HCT116 (cell line): Measurements from ENCODE around the gene PLAGL1. TPM values are rescaled to one million over a fixed set of nuclear protein-coding genes. Genes with fewer than 3 reads are reported as not detected.

ENCODE experiments used
- ATAC-seq: fragments of 200-7000 bp; cut with Tn5 transposase; 2 replicates; pipeline ENCODE4 v1.9.1; 2020; ENCODE audit warnings: mild to moderate bottlenecking, moderate library complexity
- BruUV-seq: library from RNA; stranded (reverse); fragments of 400-500 nt; replicated peaks from 2 replicates; lab custom pipeline; 2021; lab: Mats Ljungman, UMichigan
- CTCF ChIA-PET: fragments of 300-600 bp; sonication (Branson Sonifier 250); formaldehyde crosslinking; loops from one replicate; lab custom pipeline; 2021; ENCODE audit warnings: antibody characterized with exemption; lab: Charles Lee
- POLR2A ChIA-PET: fragments of 300-600, 350-600 bp; sonication (Branson Sonifier 250); formaldehyde crosslinking; loops from one replicate; lab custom pipeline; 2021; ENCODE audit warnings: antibody characterized with exemption; lab: Charles Lee
- RAD21 ChIA-PET, 2 experiments: fragments of 300-600 bp; sonication (Branson Sonifier 250); formaldehyde crosslinking; loops; one replicate each; lab custom pipeline; 2023; ENCODE audit warnings: low total read pairs in 2 of 2; ENCODE audit not compliant: uncharacterized antibody in 2 of 2, unreplicated experiment in 2 of 2, low non-redundant PET in 1 of 2; lab: Charles Lee
- DNase-seq: peaks from one replicate; pipeline ENCODE4 v3.0.0-alpha.2; 2010; ENCODE audit warnings: low read depth, low spot score
- H2AFZ ChIP-seq: fragments of 200-600 bp; shearing (Covaris generic), sonication (generic); 2 replicates; pipeline ENCODE4 v1.6.1; 2017; ENCODE audit warnings: low read depth, mixed run types, mixed read lengths, antibody characterized with exemption, low read length; ENCODE audit not compliant: poor library complexity, severe bottlenecking
- H3K27ac ChIP-seq: 2 replicates; pipeline ENCODE4 v1.5.1; 2012; ENCODE audit warnings: low read depth, low read length
- H3K27me3 ChIP-seq: fragments of 200-600 bp; sonication (generic); 2 replicates; pipeline ENCODE4 v1.6.1; 2016; ENCODE audit warnings: mixed run types, low read length, mixed read lengths; ENCODE audit not compliant: insufficient read depth
- H3K36me3 ChIP-seq, 2 experiments: fragments of 200-500 bp in 1 of 2; fragments of 200-600 bp in 1 of 2; sonication (Bioruptor generic) in 1 of 2; sonication (generic) in 1 of 2; 2 replicates each; pipeline versions ENCODE4 v1.5.1 to v1.6.1; 2014 to 2016; ENCODE audit warnings: low read length in 2 of 2, inconsistent platforms in 1 of 2, mixed read lengths in 1 of 2, mixed run types in 1 of 2; ENCODE audit not compliant: insufficient read depth in 2 of 2, control insufficient read depth in 1 of 2
- H3K4me1 ChIP-seq, 2 experiments: fragments of 200-600 bp in 1 of 2; sonication (generic) in 1 of 2; 2 replicates each; pipeline versions ENCODE4 v1.5.1 to v1.6.1; 2012 to 2017; ENCODE audit warnings: low read length in 2 of 2, inconsistent platforms in 1 of 2, mild to moderate bottlenecking in 1 of 2, mixed read lengths in 1 of 2, mixed run types in 1 of 2, moderate library complexity in 1 of 2; ENCODE audit not compliant: insufficient read depth in 2 of 2, control insufficient read depth in 1 of 2
- H3K4me2 ChIP-seq: fragments of 200-600 bp; sonication (generic); 2 replicates; pipeline ENCODE4 v1.6.1; 2017; ENCODE audit warnings: mixed run types, low read length, mixed read lengths
- H3K4me3 ChIP-seq, 2 experiments: fragments of 200-600 bp in 1 of 2; sonication (generic) in 1 of 2; replicated peaks in 1 of 2; 2 replicates each; pipeline ENCODE4 v1.5.1; 2011 to 2016; ENCODE audit warnings: low read length in 2 of 2, control low read depth in 1 of 2, low read depth in 1 of 2, mild to moderate bottlenecking in 1 of 2, mixed read lengths in 1 of 2, mixed run types in 1 of 2
- H3K79me2 ChIP-seq: fragments of 200-600 bp; sonication (generic); 2 replicates; pipeline ENCODE4 v1.6.1; 2017; ENCODE audit warnings: mild to moderate bottlenecking, mixed run types, low read length, moderate library complexity, mixed read lengths; ENCODE audit not compliant: insufficient read depth
- H3K9ac ChIP-seq: fragments of 200-600 bp; sonication (generic); 2 replicates; pipeline ENCODE4 v1.6.1; 2016; ENCODE audit warnings: low read length, mixed read lengths
- H3K9me2 ChIP-seq: fragments of 200-600 bp; sonication (generic), shearing (Covaris generic); 2 replicates; pipeline ENCODE4 v1.6.1; 2017; ENCODE audit warnings: mixed run types, mild to moderate bottlenecking, moderate library complexity; ENCODE audit not compliant: insufficient read depth
- H3K9me3 ChIP-seq, 2 experiments: fragments of 200-500 bp in 1 of 2; fragments of 200-600 bp in 1 of 2; sonication (Bioruptor generic) in 1 of 2; sonication (generic) in 1 of 2; 2 replicates each; pipeline ENCODE4 v1.6.1; 2014 to 2017; ENCODE audit warnings: low read length in 2 of 2, mixed read lengths in 2 of 2, inconsistent platforms in 1 of 2, low read depth in 1 of 2, mild to moderate bottlenecking in 1 of 2, mixed run types in 1 of 2, moderate library complexity in 1 of 2; ENCODE audit not compliant: control insufficient read depth in 1 of 2, insufficient read depth in 1 of 2
- H4K20me1 ChIP-seq: fragments of 200-600 bp; sonication (generic), shearing (Covaris generic); 2 replicates; pipeline ENCODE4 v1.6.1; 2017; ENCODE audit warnings: mixed run types, mild to moderate bottlenecking, moderate library complexity; ENCODE audit not compliant: insufficient read depth
- CBX3 ChIP-seq: IDR thresholded peaks from 2 replicates; pipeline ENCODE4 v1.6.1; 2012; ENCODE audit warnings: low read depth
- FOSL1 ChIP-seq: IDR thresholded peaks from 2 replicates; pipeline ENCODE4 v1.6.1; 2012; ENCODE audit warnings: low read depth
- JUND ChIP-seq: IDR thresholded peaks from 2 replicates; pipeline ENCODE4 v1.6.1; 2012
- POLR2AphosphoS5 ChIP-seq: IDR thresholded peaks from 2 replicates; pipeline ENCODE4 v1.6.1; 2011; ENCODE audit warnings: mild to moderate bottlenecking, low read depth, low read length, moderate library complexity
- YY1 ChIP-seq: IDR thresholded peaks from 2 replicates; pipeline ENCODE4 v1.6.1; 2011; ENCODE audit warnings: low read length, low read depth, moderate library complexity, mild to moderate bottlenecking; ENCODE audit not compliant: insufficient replicate concordance; ENCODE audit errors: extremely low read depth
- ZFX ChIP-seq: fragments of 450-650 bp; IDR thresholded peaks from 2 replicates; pipeline ENCODE4 v1.6.1; 2017
- ZNF274 ChIP-seq: fragments of 200-500 bp; sonication (Bioruptor generic); IDR thresholded peaks from 2 replicates; pipeline ENCODE4 v1.6.1; 2014; ENCODE audit warnings: mild to moderate bottlenecking, low read depth, low read length, inconsistent platforms
- intact Hi-C: fragments of 100-400 bp; cut with micrococcal nuclease; formaldehyde crosslinking; loops from 2 replicates; pipeline ENCODE4 v1.10.0; 2022
- total RNA-seq: library from RNA; stranded (reverse); gene quantifications from one replicate; pipeline ENCODE4 v1.2.1, GENCODE V29; 2021; ENCODE audit not compliant: unreplicated experiment
- TF ChIP-seq, protein P1 (sequence below): IDR thresholded peaks from 2 replicates; pipeline ENCODE4 v1.6.1; 2012

PLAGL1 gene
- total RNA-seq, 1 experiment from 2014 or later: 35.6 TPM

DNA sequence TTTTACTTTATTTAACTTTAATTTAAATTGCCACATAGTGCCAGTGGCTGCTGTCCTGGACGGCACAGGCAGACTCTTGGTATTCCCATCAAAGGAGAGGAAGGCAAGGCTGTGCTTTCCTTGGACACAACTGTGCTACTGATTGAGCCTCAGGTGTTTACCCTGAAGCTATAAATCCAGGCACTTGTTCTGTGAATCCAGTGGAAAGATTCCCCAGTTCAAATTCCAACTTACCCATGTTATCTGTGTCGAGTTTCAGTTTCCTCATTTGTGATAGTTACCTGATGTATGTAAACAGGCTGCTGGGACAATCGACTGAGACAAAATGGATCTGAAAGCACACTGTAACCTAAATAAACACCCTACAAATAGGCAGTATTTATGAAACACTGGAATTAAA lies 57.2 kb downstream of the PLAGL1 start:
- H3K4me3 ChIP-seq: no peak overlapping the region
- CTCF ChIA-PET: interaction anchor here (1.6 kb wide), 1 partner anchor 11 kb away, joined by 6 read pairs; no protein-coding TSS in a partner anchor
- H3K79me2 ChIP-seq: no peaks in the 10 kb centered on the region
- no peak overlapping the region for H3K27ac ChIP-seq
- TF ChIP-seq JUND: no peak
- no peak for TF ChIP-seq CBX3
- no peak for TF ChIP-seq FOSL1
- no peak for TF ChIP-seq YY1
- TF ChIP-seq POLR2AphosphoS5: no peak
- TF ChIP-seq ZNF274: no peak
- TF ChIP-seq, protein P1, sequence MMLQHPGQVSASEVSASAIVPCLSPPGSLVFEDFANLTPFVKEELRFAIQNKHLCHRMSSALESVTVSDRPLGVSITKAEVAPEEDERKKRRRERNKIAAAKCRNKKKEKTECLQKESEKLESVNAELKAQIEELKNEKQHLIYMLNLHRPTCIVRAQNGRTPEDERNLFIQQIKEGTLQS: no peak
- no peak for TF ChIP-seq ZFX
- POLR2A ChIA-PET: no interaction called here
- RAD21 ChIA-PET: no interaction called here
- H4K20me1 ChIP-seq: no peaks in the 10 kb centered on the region
- DNase-seq (no peak), ATAC-seq (no peak)
- BruUV-seq: no TSS peak
- H2AFZ ChIP-seq: no peak overlapping the region
- H3K9me2 ChIP-seq: no peaks in the 10 kb centered on the region
- intact Hi-C loops: no loop called here
- H3K9me3 ChIP-seq: no peaks in the 10 kb centered on the region
- no peaks in the 10 kb centered on the region for H3K27me3 ChIP-seq
- no peak overlapping the region for H3K4me2 ChIP-seq
- H3K36me3 ChIP-seq: no peaks in the 10 kb centered on the region
- H3K9ac ChIP-seq: no peak overlapping the region
- H3K4me1 ChIP-seq: no peaks in the 10 kb centered on the region

DNA sequence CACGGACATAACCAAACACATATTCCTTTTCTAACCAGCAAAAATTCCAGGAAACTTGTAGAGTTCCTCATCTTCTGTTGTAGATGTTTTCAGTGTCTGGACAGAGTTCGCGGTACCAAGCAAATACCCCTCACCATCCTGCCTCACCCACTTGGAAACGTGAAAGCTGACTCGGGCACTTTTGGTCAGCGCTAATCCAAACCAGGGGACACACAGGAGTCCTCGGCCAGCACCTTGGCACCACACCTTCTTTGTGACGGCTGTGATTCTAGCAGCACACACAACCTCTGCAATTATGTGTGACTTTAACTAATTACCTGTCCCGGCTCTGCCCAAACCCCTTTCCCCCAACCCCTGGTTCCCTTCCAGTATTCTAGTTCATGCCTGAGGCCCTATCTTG lies 58.1 kb downstream of the PLAGL1 start:
- DNase-seq (no peak), ATAC-seq (no peak)
- Histone ChIP-seq H4K20me1 (no peaks in the 10 kb centered on the region), H3K9ac (no peak overlapping the region), H3K27ac (no peak overlapping the region), H2AFZ (no peak overlapping the region), H3K9me3 (no peaks in the 10 kb centered on the region), H3K27me3 (no peaks in the 10 kb centered on the region), H3K4me2 (no peak overlapping the region), H3K9me2 (no peaks in the 10 kb centered on the region), H3K4me1 (no peaks in the 10 kb centered on the region), H3K36me3 (no peaks in the 10 kb centered on the region), H3K4me3 (no peak overlapping the region), H3K79me2 (no peaks in the 10 kb centered on the region)
- intact Hi-C loops: no loop called here
- no peak for TF ChIP-seq JUND
- no peak for TF ChIP-seq ZFX
- ChIA-PET RAD21 (no interaction called here), CTCF (interaction anchor here (1.6 kb wide), 1 partner anchor 10 kb away, joined by 6 read pairs; no protein-coding TSS in a partner anchor), POLR2A (no interaction called here)
- no TSS peak for BruUV-seq
